Epithelial cell of esophagus (primary cell): ENCODE data around the gene PLB1.
A peak's percentile ranks its signal among the peaks of the same experiment; 100 is the strongest.

ENCODE experiments used
- DNase-seq: peaks from one replicate; pipeline ENCODE4 v3.0.0; 2010; ENCODE audit warnings: low read depth
- H3K4me3 ChIP-seq: 2 replicates; pipeline ENCODE4 v1.5.1; 2011; ENCODE audit warnings: mild to moderate bottlenecking, low read length, control low read depth
- TF ChIP-seq, protein P1 (sequence below): IDR thresholded peaks from 2 replicates; pipeline ENCODE4 v1.5.1; 2011; ENCODE audit warnings: low read depth, mild to moderate bottlenecking, low read length, control low read depth, inconsistent platforms; ENCODE audit not compliant: insufficient read depth; ENCODE audit errors: missing control alignments

Gene PLB1, protein sequence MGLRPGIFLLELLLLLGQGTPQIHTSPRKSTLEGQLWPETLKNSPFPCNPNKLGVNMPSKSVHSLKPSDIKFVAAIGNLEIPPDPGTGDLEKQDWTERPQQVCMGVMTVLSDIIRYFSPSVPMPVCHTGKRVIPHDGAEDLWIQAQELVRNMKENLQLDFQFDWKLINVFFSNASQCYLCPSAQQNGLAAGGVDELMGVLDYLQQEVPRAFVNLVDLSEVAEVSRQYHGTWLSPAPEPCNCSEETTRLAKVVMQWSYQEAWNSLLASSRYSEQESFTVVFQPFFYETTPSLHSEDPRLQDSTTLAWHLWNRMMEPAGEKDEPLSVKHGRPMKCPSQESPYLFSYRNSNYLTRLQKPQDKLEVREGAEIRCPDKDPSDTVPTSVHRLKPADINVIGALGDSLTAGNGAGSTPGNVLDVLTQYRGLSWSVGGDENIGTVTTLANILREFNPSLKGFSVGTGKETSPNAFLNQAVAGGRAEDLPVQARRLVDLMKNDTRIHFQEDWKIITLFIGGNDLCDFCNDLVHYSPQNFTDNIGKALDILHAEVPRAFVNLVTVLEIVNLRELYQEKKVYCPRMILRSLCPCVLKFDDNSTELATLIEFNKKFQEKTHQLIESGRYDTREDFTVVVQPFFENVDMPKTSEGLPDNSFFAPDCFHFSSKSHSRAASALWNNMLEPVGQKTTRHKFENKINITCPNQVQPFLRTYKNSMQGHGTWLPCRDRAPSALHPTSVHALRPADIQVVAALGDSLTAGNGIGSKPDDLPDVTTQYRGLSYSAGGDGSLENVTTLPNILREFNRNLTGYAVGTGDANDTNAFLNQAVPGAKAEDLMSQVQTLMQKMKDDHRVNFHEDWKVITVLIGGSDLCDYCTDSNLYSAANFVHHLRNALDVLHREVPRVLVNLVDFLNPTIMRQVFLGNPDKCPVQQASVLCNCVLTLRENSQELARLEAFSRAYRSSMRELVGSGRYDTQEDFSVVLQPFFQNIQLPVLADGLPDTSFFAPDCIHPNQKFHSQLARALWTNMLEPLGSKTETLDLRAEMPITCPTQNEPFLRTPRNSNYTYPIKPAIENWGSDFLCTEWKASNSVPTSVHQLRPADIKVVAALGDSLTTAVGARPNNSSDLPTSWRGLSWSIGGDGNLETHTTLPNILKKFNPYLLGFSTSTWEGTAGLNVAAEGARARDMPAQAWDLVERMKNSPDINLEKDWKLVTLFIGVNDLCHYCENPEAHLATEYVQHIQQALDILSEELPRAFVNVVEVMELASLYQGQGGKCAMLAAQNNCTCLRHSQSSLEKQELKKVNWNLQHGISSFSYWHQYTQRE (N-terminal part only)

DNA sequence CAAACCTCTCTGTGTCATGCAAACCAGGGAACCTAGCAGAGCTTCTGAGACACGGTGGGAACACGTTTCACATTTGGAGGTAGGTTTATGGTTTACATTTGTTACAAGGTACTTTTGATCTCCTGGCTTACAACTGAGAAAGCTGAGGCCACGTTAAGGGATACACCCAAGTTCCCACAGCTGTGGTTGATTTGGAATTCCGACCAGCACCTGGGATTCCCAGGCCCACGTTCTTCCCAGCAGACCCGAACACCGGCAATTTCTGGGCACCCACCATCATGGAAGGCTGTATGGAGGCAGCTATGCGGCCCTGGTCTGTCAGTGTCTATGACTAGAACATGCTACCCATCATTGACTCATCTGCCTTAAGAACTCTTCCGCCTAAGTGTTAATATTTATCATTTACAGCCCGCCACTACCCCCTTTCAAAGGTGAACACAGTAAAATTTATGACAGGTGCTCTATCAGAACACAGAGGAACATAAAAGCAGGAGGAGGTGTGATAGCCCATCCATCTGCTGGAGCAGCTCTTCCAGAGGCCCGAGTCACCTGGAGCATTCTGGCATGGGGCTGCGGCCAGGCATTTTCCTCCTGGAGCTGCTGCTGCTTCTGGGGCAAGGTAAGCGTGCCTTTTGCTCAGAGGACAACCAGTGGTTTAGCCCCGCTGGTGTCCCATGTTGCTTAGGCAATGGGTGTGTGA, at the start of gene PLB1:
TSS of gene PLB1 (plus strand) at position 510 of the 700 bp plus-strand sequence. CDS start at position 565, 55 bp downstream.
- H3K4me3 ChIP-seq: no peak within 1 kb of the TSS

DNA sequence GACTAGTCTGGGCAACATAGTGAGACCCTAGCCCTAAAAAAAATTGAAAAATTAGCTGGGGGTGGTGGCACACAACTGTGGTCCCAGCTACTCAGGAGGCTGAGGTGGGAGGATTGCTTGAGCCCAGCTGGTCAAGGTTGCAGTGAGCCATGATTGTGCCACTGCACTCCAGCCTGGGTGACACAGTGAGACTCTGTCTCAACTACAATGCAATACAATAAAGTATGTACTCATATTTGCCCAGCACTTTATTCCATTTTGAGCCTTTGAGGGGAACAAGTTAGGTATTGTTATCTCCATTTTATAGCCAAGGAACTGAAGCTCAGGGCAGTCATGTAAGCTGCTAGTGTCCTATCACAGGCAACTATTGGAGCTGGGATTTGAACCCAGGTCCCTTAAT, 49.3 kb upstream of the PLB1 start:
- no peak overlapping the region for H3K4me3 ChIP-seq
- DNase-seq: no peak
- TF ChIP-seq, protein P1, sequence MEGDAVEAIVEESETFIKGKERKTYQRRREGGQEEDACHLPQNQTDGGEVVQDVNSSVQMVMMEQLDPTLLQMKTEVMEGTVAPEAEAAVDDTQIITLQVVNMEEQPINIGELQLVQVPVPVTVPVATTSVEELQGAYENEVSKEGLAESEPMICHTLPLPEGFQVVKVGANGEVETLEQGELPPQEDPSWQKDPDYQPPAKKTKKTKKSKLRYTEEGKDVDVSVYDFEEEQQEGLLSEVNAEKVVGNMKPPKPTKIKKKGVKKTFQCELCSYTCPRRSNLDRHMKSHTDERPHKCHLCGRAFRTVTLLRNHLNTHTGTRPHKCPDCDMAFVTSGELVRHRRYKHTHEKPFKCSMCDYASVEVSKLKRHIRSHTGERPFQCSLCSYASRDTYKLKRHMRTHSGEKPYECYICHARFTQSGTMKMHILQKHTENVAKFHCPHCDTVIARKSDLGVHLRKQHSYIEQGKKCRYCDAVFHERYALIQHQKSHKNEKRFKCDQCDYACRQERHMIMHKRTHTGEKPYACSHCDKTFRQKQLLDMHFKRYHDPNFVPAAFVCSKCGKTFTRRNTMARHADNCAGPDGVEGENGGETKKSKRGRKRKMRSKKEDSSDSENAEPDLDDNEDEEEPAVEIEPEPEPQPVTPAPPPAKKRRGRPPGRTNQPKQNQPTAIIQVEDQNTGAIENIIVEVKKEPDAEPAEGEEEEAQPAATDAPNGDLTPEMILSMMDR: no peak

More for the DNA sequence above, at the start of gene PLB1:
- TF ChIP-seq, protein P1: no peak
- DNase-seq: no peak

DNA sequence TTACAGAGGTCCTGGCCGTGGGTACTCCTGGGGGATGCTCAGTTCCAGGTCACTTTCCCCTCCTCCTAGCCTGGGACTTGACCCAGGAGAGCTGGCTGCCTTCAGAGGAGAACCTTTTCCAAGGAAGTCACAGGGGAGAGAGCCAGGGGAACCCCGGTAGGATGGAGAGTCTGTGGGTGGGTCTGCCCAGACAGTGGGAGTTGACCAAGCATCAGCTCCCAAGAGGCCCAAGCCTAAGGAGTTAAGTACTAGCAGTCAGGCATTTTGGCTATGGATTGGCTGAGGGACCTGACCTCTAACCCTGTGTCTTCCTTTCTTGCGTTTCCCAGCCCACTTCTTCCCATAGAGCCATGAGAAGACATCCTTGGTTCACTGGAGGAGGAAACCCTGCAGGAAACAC, 48.8 kb upstream of the PLB1 start:
- TF ChIP-seq, protein P1: no peak
- H3K4me3 ChIP-seq: no peak overlapping the region
- DNase-seq: no peak

DNA sequence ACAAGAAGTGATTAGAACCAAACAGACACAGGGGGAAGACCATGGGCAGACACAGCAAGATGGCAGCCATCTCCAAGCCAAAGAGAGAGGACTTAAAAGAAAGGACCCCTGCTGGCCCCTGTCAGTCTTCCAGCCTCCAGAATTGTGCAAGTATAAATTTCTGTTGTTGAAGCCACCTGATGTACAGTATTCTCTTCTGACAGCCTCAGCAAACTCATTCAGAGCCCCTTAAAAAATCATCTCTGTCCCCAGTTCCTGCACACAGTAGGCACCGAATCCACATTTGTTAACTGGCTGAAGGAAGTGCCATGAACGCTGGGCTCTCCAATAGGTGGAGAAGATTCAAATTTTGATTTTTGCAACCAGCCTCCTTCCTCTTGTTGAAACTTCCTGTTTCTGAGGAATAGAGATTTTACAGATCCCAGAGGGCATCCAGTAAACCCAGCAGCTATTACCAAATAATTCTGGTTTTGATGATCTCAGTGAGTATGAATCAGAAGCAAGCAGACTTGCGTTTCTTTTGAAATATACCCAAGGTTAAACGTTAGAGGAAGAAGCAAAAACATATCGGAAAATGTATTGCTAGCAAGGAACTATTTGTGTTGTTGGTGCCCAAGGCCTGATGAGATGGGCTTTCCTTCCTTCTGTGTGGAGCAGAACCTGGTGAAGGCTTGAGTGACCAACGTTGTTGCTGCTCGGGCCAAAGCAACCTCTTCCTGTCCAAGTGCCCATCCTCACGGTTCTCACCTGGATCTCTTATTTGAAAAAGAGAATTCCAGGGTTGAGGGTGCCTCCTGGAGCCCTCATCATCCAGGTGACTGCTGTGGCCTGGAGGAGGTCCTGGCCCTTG, 47.7 kb upstream of the PLB1 start:
- TF ChIP-seq, protein P1: no peak
- no peak overlapping the region for H3K4me3 ChIP-seq
- peak; percentile 90 for DNase-seq

DNA sequence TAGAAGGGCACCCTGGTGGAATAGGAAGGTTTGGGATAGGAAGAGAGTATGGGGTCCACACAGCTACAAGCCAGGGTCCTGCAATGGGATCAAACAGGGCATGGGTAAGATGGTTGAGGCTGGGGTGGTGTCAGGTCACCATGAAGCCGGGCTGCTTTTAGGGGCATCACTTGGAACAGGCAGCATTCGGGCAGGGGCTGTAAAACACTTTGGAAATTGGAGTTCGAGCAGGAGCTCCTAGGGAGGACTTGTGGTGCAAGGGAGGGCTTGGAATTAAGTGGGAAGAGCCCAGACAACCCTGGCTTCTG, 47.1 kb upstream of the PLB1 start:
- DNase-seq: no peak
- TF ChIP-seq, protein P1: no peak
- H3K4me3 ChIP-seq: no peak overlapping the region
